GM23338 (cell line): ENCODE results near the gene UXS1.

Source experiments
- CREB1 ChIP-seq: fragments of 250-450 bp; sonication (Bioruptor Pico); IDR thresholded peaks from 2 replicates; pipeline ENCODE4 v1.5.0; 2020; ENCODE audit warnings: low read depth, mild to moderate bottlenecking, moderate library complexity
- CTCF ChIP-seq, 2 experiments: fragments of 200-600 bp in 1 of 2; sonication (generic) in 1 of 2; conservative IDR thresholded peaks; 2 replicates each; pipeline versions ENCODE4 v1.5.1 to v1.6.1; 2016 to 2017; ENCODE audit warnings: antibody characterized with exemption in 2 of 2, low read depth in 2 of 2, mild to moderate bottlenecking in 2 of 2, moderate library complexity in 1 of 2
- EZH2 ChIP-seq: fragments of 200-600 bp; sonication (generic); IDR thresholded peaks from one replicate; pipeline ENCODE4 v1.8.0; 2017; ENCODE audit warnings: antibody characterized with exemption, mild to moderate bottlenecking, low read depth; ENCODE audit not compliant: unreplicated experiment
- POLR2AphosphoS5 ChIP-seq: IDR thresholded peaks from 2 replicates; pipeline ENCODE4 v1.6.1; 2016; ENCODE audit warnings: antibody characterized with exemption, low read depth
- TF ChIP-seq, protein P1 (sequence below): IDR thresholded peaks from 2 replicates; pipeline ENCODE4 v1.6.1; 2016; ENCODE audit warnings: antibody characterized with exemption

- TF ChIP-seq CTCF (conservative IDR thresholded peaks at IDR 0.05; ENCODE audit: low read depth in 2 of 2) (no peak), POLR2AphosphoS5 (no peak), CREB1 (CRISPR knock-in tag) (no peak), EZH2 (no peak)
- TF ChIP-seq, protein P1, sequence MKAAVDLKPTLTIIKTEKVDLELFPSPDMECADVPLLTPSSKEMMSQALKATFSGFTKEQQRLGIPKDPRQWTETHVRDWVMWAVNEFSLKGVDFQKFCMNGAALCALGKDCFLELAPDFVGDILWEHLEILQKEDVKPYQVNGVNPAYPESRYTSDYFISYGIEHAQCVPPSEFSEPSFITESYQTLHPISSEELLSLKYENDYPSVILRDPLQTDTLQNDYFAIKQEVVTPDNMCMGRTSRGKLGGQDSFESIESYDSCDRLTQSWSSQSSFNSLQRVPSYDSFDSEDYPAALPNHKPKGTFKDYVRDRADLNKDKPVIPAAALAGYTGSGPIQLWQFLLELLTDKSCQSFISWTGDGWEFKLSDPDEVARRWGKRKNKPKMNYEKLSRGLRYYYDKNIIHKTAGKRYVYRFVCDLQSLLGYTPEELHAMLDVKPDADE = no peak
Measured at GRCh38 chr2:106147665-106148064, 46.4 kb downstream of the UXS1 start.
